Testis (tissue), 3 donors: Measurements from ENCODE around the gene GLDC. TPM values are rescaled to one million over a fixed set of nuclear protein-coding genes. Genes with fewer than 3 reads are reported as not detected.

ENCODE experiments used
- DNase-seq: peaks from one replicate; pipeline ENCODE4 v3.0.0-alpha.2; 2019
- H3K27ac ChIP-seq, 2 donors: fragments of 200-600 bp; sonication (generic); one replicate each; pipeline ENCODE4 v1.5.1; 2019
- H3K27me3 ChIP-seq: fragments of 200-600 bp; sonication (generic); one replicate; pipeline ENCODE4 v1.5.1; 2019
- H3K36me3 ChIP-seq: fragments of 200-600 bp; sonication (generic); one replicate; pipeline ENCODE4 v1.5.1; 2017; ENCODE audit warnings: low read depth; ENCODE audit errors: missing control alignments
- H3K4me1 ChIP-seq: fragments of 200-600 bp; sonication (generic); one replicate; pipeline ENCODE4 v1.5.1; 2019
- H3K4me3 ChIP-seq, 2 donors: fragments of 200-600 bp; sonication (generic); one replicate each; pipeline ENCODE4 v1.5.1; 2017 to 2019
- H3K9me3 ChIP-seq: fragments of 200-600 bp; sonication (generic); one replicate; pipeline ENCODE4 v1.5.1; 2017
- POLR2A ChIP-seq: fragments of 450-650 bp; IDR thresholded peaks from one replicate; pipeline ENCODE4 v1.6.1; 2017; ENCODE audit warnings: antibody characterized with exemption, mild to moderate bottlenecking, moderate library complexity
- WGBS, 2 donors: methylation state at CpG; one replicate each; pipeline ENCODE4 v1.1.5; 2018; 5-methylcytosine and 5-hydroxymethylcytosine counted together
- intact Hi-C: fragments of 100-400 bp; cut with DNase I; formaldehyde crosslinking; loops from one replicate; pipeline ENCODE4 v1.15.1; 2023; ENCODE audit warnings: low total_unique reads
- polyA plus RNA-seq: library from polyadenylated mRNA; stranded (reverse); fragments of 350-450 nt; fragmentation: Illumina TruSeq; extraction: RNeasy Lipid Tissue Mini Kit (QIAGEN cat#74804); gene quantifications from one replicate; pipeline ENCODE4 v1.2.3, GENCODE V29; 2014; ENCODE audit warnings: low read depth, low replicate concordance; ENCODE audit not compliant: insufficient read depth
- total RNA-seq, 2 donors: library from RNA; depleted of rRNA; stranded (reverse); fragments of >200 nt; gene quantifications; one replicate each; pipeline ENCODE4 v1.2.3, GENCODE V29; 2016
- TF ChIP-seq, protein P1 (sequence below), 3 experiments: fragments of 450-650 bp in 2 of 3; fragments of 200-600 bp in 1 of 3; sonication (generic) in 1 of 3; IDR thresholded peaks; one replicate each; pipeline ENCODE4 v1.5.1; 2016 to 2019; ENCODE audit warnings: antibody characterized with exemption in 3 of 3, mild to moderate bottlenecking in 2 of 3, moderate library complexity in 1 of 3

Gene GLDC
- total and polyA plus RNA-seq, 3 donors from 2014 or later = 11.4 to 12.3 (median 12.2) TPM

DNA sequence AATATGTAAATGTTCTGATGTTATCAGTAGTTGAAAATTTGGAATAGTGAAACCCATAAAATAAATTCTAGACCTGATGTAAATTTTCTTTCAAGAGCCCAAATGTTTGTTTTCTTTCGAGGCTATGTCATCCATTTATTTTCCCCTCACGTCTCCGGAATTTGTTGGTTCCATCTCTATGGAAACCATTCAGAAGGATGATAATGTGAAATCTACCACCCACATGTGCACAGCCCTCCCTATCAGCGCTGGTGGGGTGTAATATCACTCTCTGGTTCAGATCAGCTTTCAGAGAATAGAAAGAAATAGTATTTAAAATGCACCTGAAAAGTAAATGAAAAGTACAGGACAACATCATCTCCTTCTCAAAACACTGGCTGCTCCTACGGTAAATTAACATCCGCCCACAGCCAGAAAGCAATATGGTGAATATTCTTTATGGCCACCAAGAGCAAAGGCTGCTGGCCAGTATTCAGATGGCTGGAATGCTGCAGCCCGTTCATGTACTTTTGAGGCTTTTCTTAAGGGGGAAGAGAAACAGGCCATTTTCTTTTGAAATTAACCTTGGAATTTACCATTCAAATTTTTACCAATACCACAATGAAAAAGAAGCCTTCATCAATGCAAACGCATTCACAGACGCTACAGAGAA, 28.5 kb downstream of the GLDC start:
- Histone ChIP-seq H3K4me3 (no peak overlapping the region), H3K4me1 (no peaks in the 10 kb centered on the region), H3K27me3 (no peaks in the 10 kb centered on the region), H3K27ac (no peak overlapping the region), H3K9me3 (no peaks in the 10 kb centered on the region), H3K36me3 (no peaks in the 10 kb centered on the region)
- intact Hi-C loops = no loop called here
- no peak for DNase-seq
- TF ChIP-seq POLR2A = no peak
- WGBS, 2 donors = 58 to 63% methylated on average over 9 of the region's 9 CpGs

DNA sequence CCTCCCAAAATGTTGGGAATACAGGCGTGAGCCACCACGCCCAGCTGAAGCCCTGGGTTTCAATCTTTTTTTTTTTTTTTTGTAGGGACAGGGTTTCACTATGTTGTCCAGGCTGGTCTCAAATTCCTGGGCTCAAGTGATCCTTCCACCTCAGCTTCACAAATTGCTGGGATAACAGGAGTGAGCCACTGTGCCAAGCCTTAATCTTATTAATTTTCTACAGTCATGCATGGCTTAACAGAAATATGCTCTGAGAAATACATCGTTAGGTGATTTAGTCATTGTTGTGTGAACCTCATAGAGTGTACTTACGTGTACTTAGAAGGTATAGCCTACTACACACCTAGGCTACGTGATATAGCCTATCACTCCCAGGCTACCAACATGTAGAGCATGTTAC, 31.0 kb downstream of the GLDC start:
- H3K9me3 ChIP-seq = no peaks in the 10 kb centered on the region
- no peaks in the 10 kb centered on the region for H3K4me1 ChIP-seq
- no peak overlapping the region for H3K4me3 ChIP-seq
- DNase-seq = no peak
- no peaks in the 10 kb centered on the region for H3K27me3 ChIP-seq
- no peak for TF ChIP-seq POLR2A
- TF ChIP-seq, protein P1, sequence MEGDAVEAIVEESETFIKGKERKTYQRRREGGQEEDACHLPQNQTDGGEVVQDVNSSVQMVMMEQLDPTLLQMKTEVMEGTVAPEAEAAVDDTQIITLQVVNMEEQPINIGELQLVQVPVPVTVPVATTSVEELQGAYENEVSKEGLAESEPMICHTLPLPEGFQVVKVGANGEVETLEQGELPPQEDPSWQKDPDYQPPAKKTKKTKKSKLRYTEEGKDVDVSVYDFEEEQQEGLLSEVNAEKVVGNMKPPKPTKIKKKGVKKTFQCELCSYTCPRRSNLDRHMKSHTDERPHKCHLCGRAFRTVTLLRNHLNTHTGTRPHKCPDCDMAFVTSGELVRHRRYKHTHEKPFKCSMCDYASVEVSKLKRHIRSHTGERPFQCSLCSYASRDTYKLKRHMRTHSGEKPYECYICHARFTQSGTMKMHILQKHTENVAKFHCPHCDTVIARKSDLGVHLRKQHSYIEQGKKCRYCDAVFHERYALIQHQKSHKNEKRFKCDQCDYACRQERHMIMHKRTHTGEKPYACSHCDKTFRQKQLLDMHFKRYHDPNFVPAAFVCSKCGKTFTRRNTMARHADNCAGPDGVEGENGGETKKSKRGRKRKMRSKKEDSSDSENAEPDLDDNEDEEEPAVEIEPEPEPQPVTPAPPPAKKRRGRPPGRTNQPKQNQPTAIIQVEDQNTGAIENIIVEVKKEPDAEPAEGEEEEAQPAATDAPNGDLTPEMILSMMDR (IDR thresholded peaks at IDR 0.05) = no peak
- no peaks in the 10 kb centered on the region for H3K36me3 ChIP-seq
- WGBS, 2 donors = 91 to 94% methylated on average over 5 of the region's 5 CpGs
- H3K27ac ChIP-seq = no peak overlapping the region
- intact Hi-C loops = no loop called here

DNA sequence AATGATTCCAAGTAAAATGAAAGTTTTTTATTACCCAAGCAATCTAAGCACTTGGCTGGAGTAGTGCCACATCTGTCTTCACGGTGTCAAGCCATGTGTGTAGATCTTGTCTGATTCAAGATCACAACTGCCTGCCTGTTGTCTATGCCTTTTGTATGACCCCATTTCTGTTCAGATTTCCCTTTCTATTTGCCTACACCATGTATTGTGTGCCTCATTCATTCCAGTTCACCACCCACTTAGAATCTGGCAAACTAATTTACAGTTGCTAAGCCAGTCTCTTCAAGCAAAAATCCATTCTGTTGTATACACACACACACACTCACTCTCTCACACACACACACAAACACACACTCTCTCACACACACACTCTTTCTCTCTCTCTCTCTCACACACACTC, 33.7 kb downstream of the GLDC start:
- TF ChIP-seq, protein P1 (IDR thresholded peaks at IDR 0.05) = no peak
- no peak for TF ChIP-seq POLR2A
- DNase-seq = no peak
- no peak overlapping the region for H3K27ac ChIP-seq
- H3K27me3 ChIP-seq = no peaks in the 10 kb centered on the region
- WGBS, 2 donors = 62 to 81% methylated on average over 1 of the region's 1 CpG
- intact Hi-C loops = no loop called here
- H3K36me3 ChIP-seq = no peaks in the 10 kb centered on the region
- H3K9me3 ChIP-seq = no peaks in the 10 kb centered on the region
- no peak overlapping the region for H3K4me3 ChIP-seq
- H3K4me1 ChIP-seq = no peaks in the 10 kb centered on the region

DNA sequence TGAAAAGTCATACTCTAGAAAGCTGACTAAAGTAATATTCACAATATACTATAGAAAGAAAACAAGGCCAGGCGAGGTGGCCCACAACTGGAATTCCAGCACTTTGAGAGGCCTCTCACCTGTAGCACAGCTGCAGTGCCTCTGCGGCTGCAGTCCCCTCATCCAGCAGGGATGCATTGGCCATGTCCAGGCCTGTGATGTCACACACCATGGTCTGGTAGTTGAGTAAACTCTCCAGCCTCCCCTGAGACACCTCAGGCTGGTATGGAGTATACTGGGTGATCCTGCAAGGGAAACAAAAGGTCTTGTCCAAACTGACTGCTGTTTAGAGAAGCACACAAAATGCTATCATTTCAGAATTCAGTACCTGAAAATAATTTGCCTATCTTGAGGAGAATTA, 35.5 kb downstream of the GLDC start:
- Histone ChIP-seq H3K36me3 (no peaks in the 10 kb centered on the region), H3K9me3 (no peaks in the 10 kb centered on the region), H3K4me1 (no peaks in the 10 kb centered on the region), H3K27me3 (no peaks in the 10 kb centered on the region), H3K4me3 (no peak overlapping the region), H3K27ac (no peak overlapping the region)
- DNase-seq = no peak
- WGBS, 2 donors = 88 to 92% methylated on average over 2 of the region's 2 CpGs
- intact Hi-C loops = no loop called here
- TF ChIP-seq POLR2A = no peak
- TF ChIP-seq, protein P1 (IDR thresholded peaks at IDR 0.05) = no peak

DNA sequence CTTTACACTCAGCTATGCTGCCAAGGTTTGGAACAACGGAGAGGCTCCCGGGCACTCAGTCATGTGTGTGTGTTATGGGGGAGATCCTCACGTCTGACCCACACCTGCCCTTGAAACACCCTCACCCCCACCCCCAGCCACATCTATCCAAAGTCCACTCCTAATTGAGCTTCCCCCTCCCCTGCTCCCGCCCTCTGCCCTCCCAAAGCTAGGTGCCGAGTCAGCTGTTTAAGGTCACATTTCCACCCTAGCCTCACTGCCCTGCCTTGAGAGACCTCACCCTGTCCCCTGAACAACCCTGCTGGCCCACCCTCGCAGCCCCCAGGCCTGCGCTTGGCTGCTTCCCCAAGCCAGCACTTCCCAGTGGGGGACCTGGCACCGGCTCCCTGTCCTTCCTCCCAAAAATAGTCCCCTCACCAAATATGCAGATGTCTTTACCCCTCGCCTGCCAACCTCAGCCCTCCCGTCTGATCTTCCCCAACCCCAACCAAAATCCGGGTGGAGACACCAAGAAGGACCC, 36.0 kb downstream of the GLDC start:
- H3K9me3 ChIP-seq = no peaks in the 10 kb centered on the region
- WGBS, 2 donors = 88% methylated on average over 11 of the region's 11 CpGs
- no peak for DNase-seq
- H3K27me3 ChIP-seq = no peaks in the 10 kb centered on the region
- no peak for TF ChIP-seq POLR2A
- TF ChIP-seq, protein P1 (IDR thresholded peaks at IDR 0.05) = no peak
- no peaks in the 10 kb centered on the region for H3K36me3 ChIP-seq
- H3K4me3 ChIP-seq = no peak overlapping the region
- H3K27ac ChIP-seq = no peak overlapping the region
- H3K4me1 ChIP-seq = no peaks in the 10 kb centered on the region
- intact Hi-C loops = no loop called here
